Activated CD4-positive, alpha-beta memory T cell treated with anti-CD3 and anti-CD28 coated beads, Interleukin-2, amount 10 ng/mL, durations not matched to agents 7 days and 5 days (primary cell): Measurements from ENCODE around the gene RGSL1. TPM values are rescaled to one million over a fixed set of nuclear protein-coding genes. Genes with fewer than 3 reads are reported as not detected.

Experiments
- CTCF ChIA-PET: fragments of 350-600 bp; sonication (Branson Sonifier 250); formaldehyde crosslinking; loops from one replicate; lab custom pipeline; 2021; ENCODE audit warnings: antibody characterized with exemption, inconsistent platforms; lab: Charles Lee
- POLR2A ChIA-PET: fragments of 350-600 bp; sonication (Branson Sonifier 250); formaldehyde crosslinking; loops from one replicate; lab custom pipeline; 2021; ENCODE audit warnings: antibody characterized with exemption; lab: Charles Lee
- DNase-seq: peaks from one replicate; pipeline ENCODE4 v3.0.0-alpha.2; 2020
- H3K27ac Mint-ChIP-seq: one replicate; pipeline ENCODE4 v1.8.0; 2021; ENCODE audit warnings: mild to moderate bottlenecking, mixed read lengths
- H3K27me3 Mint-ChIP-seq: one replicate; pipeline ENCODE4 v1.8.0; 2021; ENCODE audit warnings: mixed read lengths
- H3K36me3 Mint-ChIP-seq: one replicate; pipeline ENCODE4 v1.8.0; 2021; ENCODE audit warnings: low read depth, mixed read lengths
- H3K4me1 Mint-ChIP-seq: one replicate; pipeline ENCODE4 v1.8.0; 2021; ENCODE audit warnings: mixed read lengths
- H3K4me3 Mint-ChIP-seq: one replicate; pipeline ENCODE4 v1.8.0; 2021; ENCODE audit warnings: mild to moderate bottlenecking, mixed read lengths
- H3K9me3 Mint-ChIP-seq: one replicate; pipeline ENCODE4 v1.8.0; 2021; ENCODE audit warnings: mixed read lengths
- total RNA-seq, 2 experiments: library from RNA; stranded (reverse); gene quantifications; one replicate each; pipeline ENCODE4 v1.2.3, GENCODE V29; 2021

The RGSL1 gene
- not detected for total RNA-seq

- Mint-ChIP-seq H3K36me3 (no peaks in the 10 kb centered on the region), H3K27ac (no peak within 1 kb of the TSS), H3K4me1 (peaks cover 8% of the 10 kb centered on the region), H3K27me3 (peaks cover 12% of the 10 kb centered on the region), H3K9me3 (no peaks in the 10 kb centered on the region), H3K4me3 (no peak within 1 kb of the TSS)
- POLR2A ChIA-PET = no interaction called here
- CTCF ChIA-PET = no interaction called here
- no peak for DNase-seq
These were observed at the start of gene RGSL1 for GRCh38 chr1:182450087-182450486. RGSL1 (plus strand) TSS chr1:182450146; CDS start chr1:182450166, 20 bp downstream.

- ChIA-PET CTCF (interaction anchor here (1.0 to 14.1 kb wide), 3 partner anchors 257 to 320 kb away, joined by 3 to 261 read pairs (median 202); no protein-coding TSS in a partner anchor), POLR2A (interaction anchor here (0.8 kb wide), 1 partner anchor 257 kb away, joined by 3 read pairs; no protein-coding TSS in a partner anchor)
- peaks cover 3% of the 10 kb centered on the region for H3K9me3 Mint-ChIP-seq
- H3K27ac Mint-ChIP-seq = no peak within 1 kb of the TSS
- H3K36me3 Mint-ChIP-seq = peaks cover 4% of the 10 kb centered on the region
- H3K4me3 Mint-ChIP-seq = no peak within 1 kb of the TSS
- no peak for DNase-seq
- peaks cover 6% of the 10 kb centered on the region for H3K4me1 Mint-ChIP-seq
- H3K27me3 Mint-ChIP-seq = peaks cover 25% of the 10 kb centered on the region
These were observed 49.4 kb upstream of the RGSL1 start, which contains the start of gene TEDDM1 for GRCh38 chr1:182400567-182400966. TEDDM1 (minus strand) TSS chr1:182400667; CDS start chr1:182400485, 182 bp downstream.

GRCh38 chr1:182404781-182405180, 45.2 kb upstream of the RGSL1 start:
- ChIA-PET CTCF (interaction anchor here (0.7 to 1.4 kb wide), 4 partner anchors 261 to 324 kb away, joined by 3 to 4 read pairs (median 4); no protein-coding TSS in a partner anchor), POLR2A (interaction anchor here (1.0 kb wide), 1 partner anchor 8 kb away, joined by 3 read pairs; no protein-coding TSS in a partner anchor)
- H3K27ac Mint-ChIP-seq = no peak overlapping the region
- H3K4me3 Mint-ChIP-seq = no peak overlapping the region
- peaks cover 4% of the 10 kb centered on the region for H3K9me3 Mint-ChIP-seq
- no peak for DNase-seq
- H3K36me3 Mint-ChIP-seq = peaks cover 6% of the 10 kb centered on the region
- H3K27me3 Mint-ChIP-seq = peaks cover 39% of the 10 kb centered on the region
- H3K4me1 Mint-ChIP-seq = no peaks in the 10 kb centered on the region

- Mint-ChIP-seq H3K4me3 (no peak overlapping the region), H3K36me3 (peaks cover 6% of the 10 kb centered on the region), H3K27ac (no peak overlapping the region), H3K9me3 (peaks cover 4% of the 10 kb centered on the region), H3K4me1 (no peaks in the 10 kb centered on the region), H3K27me3 (peaks cover 41% of the 10 kb centered on the region)
- ChIA-PET POLR2A (no interaction called here), CTCF (interaction anchor here (0.7 to 1.4 kb wide), 5 partner anchors 9 to 324 kb away, joined by 3 to 4 read pairs (median 3); no protein-coding TSS in a partner anchor)
- DNase-seq = no peak
These were observed 44.4 kb upstream of the RGSL1 start for GRCh38 chr1:182405578-182405977.

DNA sequence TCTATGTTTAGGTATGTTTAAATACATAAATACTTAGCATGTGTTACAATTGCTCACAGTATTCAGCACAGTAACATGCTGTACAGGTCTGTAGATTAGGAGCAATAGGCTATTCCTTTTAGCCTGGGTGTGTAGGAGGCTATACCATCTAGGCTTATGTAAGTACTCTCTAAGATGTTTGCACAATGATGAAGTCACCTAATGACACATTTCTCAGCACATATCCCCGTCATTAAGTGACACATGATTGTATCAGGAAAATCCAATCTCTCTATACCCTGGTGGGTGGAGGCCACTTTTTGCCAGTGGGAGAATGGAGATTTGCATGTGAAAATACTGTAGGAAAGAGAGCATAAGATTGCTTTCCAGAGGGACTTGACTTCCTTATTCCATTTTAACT, 43.9 kb upstream of the RGSL1 start:
- ChIA-PET CTCF (interaction anchor here (1.0 to 1.4 kb wide), 3 partner anchors 10 to 325 kb away, joined by 3 to 4 read pairs (median 3); no protein-coding TSS in a partner anchor), POLR2A (no interaction called here)
- Mint-ChIP-seq H3K9me3 (peaks cover 4% of the 10 kb centered on the region), H3K27me3 (peaks cover 41% of the 10 kb centered on the region), H3K4me3 (no peak overlapping the region), H3K4me1 (no peaks in the 10 kb centered on the region), H3K27ac (no peak overlapping the region), H3K36me3 (peaks cover 6% of the 10 kb centered on the region)
- DNase-seq = no peak

- Mint-ChIP-seq H3K27me3 (peaks cover 41% of the 10 kb centered on the region), H3K4me1 (no peaks in the 10 kb centered on the region), H3K36me3 (peaks cover 6% of the 10 kb centered on the region), H3K9me3 (peaks cover 4% of the 10 kb centered on the region), H3K27ac (no peak overlapping the region), H3K4me3 (no peak overlapping the region)
- CTCF ChIA-PET = interaction anchor here (1.0 kb wide), 1 partner anchor 265 kb away, joined by 3 read pairs; no protein-coding TSS in a partner anchor
- DNase-seq = no peak
- POLR2A ChIA-PET = no interaction called here
These were observed 42.2 kb upstream of the RGSL1 start for GRCh38 chr1:182407724-182408123.

- Mint-ChIP-seq H3K4me3 (no peak overlapping the region), H3K27me3 (peaks cover 33% of the 10 kb centered on the region), H3K4me1 (no peaks in the 10 kb centered on the region), H3K27ac (no peak overlapping the region), H3K36me3 (peaks cover 6% of the 10 kb centered on the region), H3K9me3 (peaks cover 4% of the 10 kb centered on the region)
- ChIA-PET POLR2A (no interaction called here), CTCF (no interaction called here)
- DNase-seq = no peak
These were observed 41.4 kb upstream of the RGSL1 start for GRCh38 chr1:182408435-182409075.

GRCh38 chr1:182410138-182410537, 39.8 kb upstream of the RGSL1 start:
- ChIA-PET CTCF (interaction anchor here (0.6 kb wide), 1 partner anchor 82 kb away, joined by 6 read pairs; no protein-coding TSS in a partner anchor), POLR2A (no interaction called here)
- DNase-seq = no peak
- Mint-ChIP-seq H3K36me3 (peaks cover 6% of the 10 kb centered on the region), H3K4me1 (peaks cover under 1% of the 10 kb centered on the region), H3K27me3 (peaks cover 38% of the 10 kb centered on the region), H3K27ac (no peak overlapping the region), H3K4me3 (no peak overlapping the region), H3K9me3 (peaks cover 4% of the 10 kb centered on the region)

DNA sequence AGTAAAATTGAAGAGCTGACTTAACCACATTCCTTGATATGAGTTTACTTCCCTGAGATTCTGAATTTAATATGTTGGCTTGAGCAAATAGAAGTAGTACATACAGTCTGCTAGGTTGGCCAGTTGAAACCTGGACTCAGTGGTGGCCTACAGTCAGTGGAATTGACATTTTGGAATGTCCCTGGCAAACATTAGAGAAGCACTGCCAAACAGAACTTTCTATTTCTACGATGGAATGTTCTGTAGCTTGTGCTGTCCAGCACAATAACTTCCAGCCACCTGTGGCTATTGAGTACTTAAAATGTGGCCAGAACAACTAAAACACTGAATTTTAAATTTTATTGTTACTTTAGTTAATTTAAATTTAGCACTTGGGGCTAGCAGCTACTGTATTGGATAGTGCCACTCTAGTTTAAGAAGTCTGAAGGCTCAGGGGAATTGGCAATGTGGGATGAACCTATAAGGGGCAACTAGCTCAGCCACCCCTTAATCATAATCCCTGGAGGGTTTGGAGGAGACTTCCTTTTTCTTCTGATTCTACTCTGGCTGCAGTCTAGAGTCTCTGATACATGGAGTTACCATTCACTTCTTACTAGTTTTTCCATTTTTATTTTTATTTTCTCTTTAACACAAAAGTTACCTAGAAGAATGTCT, 39.2 kb upstream of the RGSL1 start:
- ChIA-PET CTCF (no interaction called here), POLR2A (no interaction called here)
- no peaks in the 10 kb centered on the region for H3K9me3 Mint-ChIP-seq

DNA sequence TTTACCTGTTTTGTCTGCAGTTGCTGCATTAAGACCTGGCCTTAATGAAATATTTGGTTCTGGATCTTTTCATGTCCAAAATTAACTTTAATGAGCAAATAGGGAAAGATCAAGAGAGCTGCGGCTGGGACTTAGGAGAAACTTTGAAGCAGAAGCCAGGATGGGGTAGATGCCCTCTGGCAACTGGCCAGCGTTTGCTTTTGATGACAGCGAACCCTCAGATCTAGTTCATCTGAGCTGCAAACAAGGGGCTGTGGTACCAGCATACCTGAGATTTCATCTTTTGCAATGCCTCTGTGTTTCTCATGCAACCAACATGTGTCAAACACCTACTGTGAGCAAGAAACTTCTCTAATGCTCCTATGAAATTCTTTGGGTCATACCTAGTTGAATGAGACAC, 36.5 kb upstream of the RGSL1 start:
- DNase-seq = no peak
- ChIA-PET CTCF (no interaction called here), POLR2A (no interaction called here)
- no peak overlapping the region for H3K27ac Mint-ChIP-seq
- no peaks in the 10 kb centered on the region for H3K9me3 Mint-ChIP-seq
- no peak overlapping the region for H3K4me3 Mint-ChIP-seq
- no peaks in the 10 kb centered on the region for H3K36me3 Mint-ChIP-seq
- H3K4me1 Mint-ChIP-seq = peaks cover 17% of the 10 kb centered on the region
- H3K27me3 Mint-ChIP-seq = peaks cover 22% of the 10 kb centered on the region

More for the DNA sequence above, 39.2 kb upstream of the RGSL1 start:
- Mint-ChIP-seq H3K36me3 (no peaks in the 10 kb centered on the region), H3K4me3 (no peak overlapping the region), H3K27me3 (peaks cover 35% of the 10 kb centered on the region), H3K4me1 (peaks cover 6% of the 10 kb centered on the region), H3K27ac (no peak overlapping the region)
- DNase-seq = no peak

DNA sequence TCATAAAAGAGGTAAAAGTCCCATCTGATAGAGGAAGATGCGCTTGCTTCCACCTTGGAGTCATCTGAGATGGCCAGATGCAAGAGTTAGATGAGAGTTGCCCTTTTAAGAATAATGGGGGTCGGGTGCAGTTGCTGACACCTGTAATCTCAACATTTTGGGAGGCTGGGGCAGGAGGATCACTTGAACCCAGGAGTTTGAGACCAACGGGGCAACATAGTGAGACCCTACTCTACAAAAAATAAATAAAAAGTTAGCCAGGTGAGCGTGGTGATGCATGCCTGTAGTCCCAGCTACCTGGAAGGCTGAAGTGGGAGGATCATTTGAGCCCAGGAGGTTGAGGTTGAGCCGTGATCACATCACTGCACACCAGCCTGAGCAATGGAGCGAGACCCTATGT, 36.0 kb upstream of the RGSL1 start:
- Mint-ChIP-seq H3K4me3 (no peak overlapping the region), H3K9me3 (no peaks in the 10 kb centered on the region), H3K27me3 (peaks cover 23% of the 10 kb centered on the region), H3K36me3 (no peaks in the 10 kb centered on the region), H3K4me1 (peaks cover 17% of the 10 kb centered on the region), H3K27ac (no peak overlapping the region)
- ChIA-PET CTCF (interaction anchor here (0.7 kb wide), 1 partner anchor 22 kb away, joined by 3 read pairs; no protein-coding TSS in a partner anchor), POLR2A (no interaction called here)
- DNase-seq = no peak

DNA sequence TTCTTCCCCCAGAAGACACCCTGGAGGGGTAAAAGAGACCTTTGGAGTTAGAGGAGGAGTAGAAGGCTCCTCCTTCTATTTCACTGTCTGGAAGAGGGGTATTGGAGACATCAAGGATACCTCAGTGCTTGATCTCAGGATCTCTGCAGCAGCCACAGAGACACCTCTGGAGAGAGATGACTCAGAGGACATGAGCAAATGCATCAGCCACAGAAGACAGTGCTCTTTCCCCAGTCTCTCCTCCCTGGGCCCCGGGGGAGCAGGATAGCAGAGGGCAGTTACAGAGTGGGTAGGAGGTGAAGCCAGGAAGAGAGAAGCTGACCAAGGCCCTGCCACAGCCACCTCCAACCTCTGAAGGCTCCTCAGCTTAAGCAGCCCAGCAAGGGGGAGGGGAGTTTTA, 34.2 kb upstream of the RGSL1 start:
- POLR2A ChIA-PET = no interaction called here
- H3K4me3 Mint-ChIP-seq = no peak overlapping the region
- H3K27ac Mint-ChIP-seq = no peak overlapping the region
- CTCF ChIA-PET = interaction anchor here (1.5 kb wide), 1 partner anchor 19 kb away, joined by 6 read pairs; no protein-coding TSS in a partner anchor
- H3K36me3 Mint-ChIP-seq = no peaks in the 10 kb centered on the region
- no peaks in the 10 kb centered on the region for H3K9me3 Mint-ChIP-seq
- H3K27me3 Mint-ChIP-seq = peaks cover 16% of the 10 kb centered on the region
- peaks cover 17% of the 10 kb centered on the region for H3K4me1 Mint-ChIP-seq
- DNase-seq = no peak
